HG03460 (cell line): ENCODE data around the gene UROD.
"Not testable (repeated sequence)": the region's sequence is repeated elsewhere in the genome, so short reads cannot be mapped to it uniquely, and the experiment has no call there.

Experiments used
- ATAC-seq: cut with Tn5 transposase; IDR thresholded peaks from one replicate; pipeline ENCODE4 v1.9.1; 2021; ENCODE audit not compliant: unreplicated experiment

The UROD gene

GRCh38 chr1:45038240-45038639 is 26.2 kb downstream of the UROD start:
- ATAC-seq: no peak

GRCh38 chr1:45038661-45039364 is 26.8 kb downstream of the UROD start:
- ATAC-seq: no peak

DNA sequence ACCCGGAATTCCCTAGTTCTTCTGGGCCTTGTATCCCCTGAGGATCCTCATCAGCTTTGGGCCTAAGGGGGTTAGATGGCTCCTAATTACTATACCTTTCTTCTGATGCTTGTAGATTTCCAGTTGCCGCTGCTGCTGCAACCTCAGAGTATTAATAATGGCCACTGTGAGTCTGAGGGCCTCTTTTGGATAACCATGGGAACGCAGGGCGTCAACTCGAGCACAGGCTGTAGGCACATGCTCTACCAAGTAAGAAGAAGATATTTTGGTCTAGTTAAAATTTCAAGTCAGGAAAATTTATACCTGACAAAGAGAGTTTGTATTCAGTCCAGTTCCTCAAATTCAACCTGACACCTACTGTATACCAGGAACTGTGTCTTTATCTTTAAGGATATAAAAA is 28.2 kb downstream of the UROD start:
- ATAC-seq: no peak

- no peak for ATAC-seq
Observed at GRCh38 chr1:45043094-45043493, 31.0 kb downstream of the UROD start.

GRCh38 chr1:45044916-45045315 is 32.9 kb downstream of the UROD start:
- ATAC-seq: no peak

DNA sequence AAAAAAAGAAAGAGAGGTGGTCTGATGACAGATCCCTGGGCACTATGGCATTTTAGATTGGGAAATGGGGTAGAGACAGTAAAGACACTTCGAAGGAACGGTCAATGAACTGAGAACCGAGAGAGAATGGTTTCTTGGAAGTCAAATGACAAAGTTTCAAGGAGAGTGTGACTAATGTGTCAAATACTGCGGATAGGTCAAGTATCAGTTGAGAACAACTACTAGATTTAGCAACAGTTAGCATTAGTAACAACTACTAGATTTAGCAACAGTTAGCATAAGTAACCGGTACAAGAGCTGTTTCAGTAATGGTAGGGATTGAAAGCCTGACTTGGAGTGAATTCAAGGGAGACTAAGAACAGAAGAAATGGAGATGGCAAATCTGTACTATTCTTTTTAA is 35.0 kb downstream of the UROD start:
- no peak for ATAC-seq

DNA sequence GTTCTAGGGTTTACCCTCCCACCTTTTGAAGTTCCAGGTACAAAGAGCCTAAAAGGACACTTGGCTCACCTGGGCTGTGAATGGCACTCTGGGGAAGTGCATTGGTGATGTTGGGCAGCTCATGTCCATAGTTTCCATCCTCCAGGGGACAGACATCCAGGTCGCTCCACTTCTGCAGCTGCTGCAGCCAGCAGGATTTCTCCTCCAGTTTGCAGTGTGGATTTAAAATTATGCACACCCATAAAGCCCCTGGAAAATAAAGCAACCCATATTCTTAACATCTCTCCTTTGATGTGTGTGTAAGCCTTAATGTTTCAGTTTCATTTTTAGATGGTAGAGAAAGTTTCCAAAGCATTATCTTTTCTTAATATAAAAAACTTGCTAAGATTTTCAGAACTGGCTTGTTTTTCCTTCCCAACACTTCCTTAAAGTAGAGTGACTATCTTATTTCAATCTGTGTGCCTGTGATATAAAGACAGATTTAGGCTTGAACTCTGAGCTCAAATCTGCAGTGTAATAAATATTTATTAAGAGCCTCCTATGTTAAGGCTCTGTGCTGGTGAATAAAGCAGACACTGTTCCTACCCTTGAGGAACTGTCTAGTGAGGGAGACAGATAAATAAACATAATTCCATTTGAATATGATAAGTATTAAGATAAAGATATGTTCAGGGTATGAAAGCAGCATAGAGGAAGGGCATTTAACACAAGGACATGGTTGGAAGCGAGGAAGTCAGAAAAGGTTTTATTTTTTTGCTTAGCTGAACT is 39.1 kb downstream of the UROD start:
- no peak for ATAC-seq

GRCh38 chr1:45057542-45057941 is 45.5 kb downstream of the UROD start:
- ATAC-seq: no peak

- no peak for ATAC-seq
Observed at GRCh38 chr1:45059829-45060228, 47.8 kb downstream of the UROD start.

- not testable (repeated sequence) for ATAC-seq
Observed at GRCh38 chr1:45062463-45062862, 50.4 kb downstream of the UROD start.

DNA sequence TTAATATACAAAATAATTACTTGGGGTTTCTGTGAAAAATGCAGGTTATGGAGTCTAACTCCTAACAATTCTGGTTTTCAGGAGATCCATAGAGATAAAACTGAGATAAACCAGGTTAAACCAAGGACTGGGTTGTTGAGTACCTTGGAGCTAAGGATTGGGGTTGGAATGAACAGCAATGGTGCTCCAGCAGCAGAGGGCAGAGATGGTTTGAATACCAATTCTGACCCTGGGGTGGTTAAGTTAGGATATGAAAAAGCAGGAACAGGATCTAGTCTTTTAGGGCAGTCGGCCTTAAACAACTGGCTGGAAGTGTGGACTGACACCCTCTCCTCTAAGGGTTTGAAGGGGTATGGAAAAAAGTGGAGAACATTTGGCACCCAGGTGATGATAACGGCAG is 53.0 kb downstream of the UROD start:
- ATAC-seq: no peak
